Aorta (tissue), 5 donors: ENCODE data around the gene DVL1. TPM values are rescaled to one million over a fixed set of nuclear protein-coding genes. Genes with fewer than 3 reads are reported as not detected.
A peak's percentile ranks its signal among the peaks of the same experiment; 100 is the strongest.

Source experiments
- ATAC-seq: fragments of 200-7000 bp; cut with Tn5 transposase; one replicate; pipeline ENCODE4 v1.9.1; 2022; ENCODE audit warnings: moderate library complexity; ENCODE audit not compliant: low FRiP score
- DNase-seq, 2 donors: peaks; one replicate each; pipeline ENCODE4 v3.0.0-alpha.2; 2020
- H3K27ac ChIP-seq, 2 donors: one replicate each; pipeline ENCODE4 v1.5.1; 2013; ENCODE audit warnings: low read length in 2 of 2, mild to moderate bottlenecking in 2 of 2, moderate library complexity in 2 of 2, control low read depth in 1 of 2, inconsistent platforms in 1 of 2, low read depth in 1 of 2
- H3K27me3 ChIP-seq, 2 donors: one replicate each; pipeline ENCODE4 v1.6.1; 2013; ENCODE audit warnings: control low read depth in 1 of 2, low read length in 1 of 2, mild to moderate bottlenecking in 1 of 2, moderate library complexity in 1 of 2; ENCODE audit not compliant: insufficient read depth in 2 of 2, control insufficient read depth in 1 of 2
- H3K36me3 ChIP-seq, 2 donors: one replicate each; pipeline ENCODE4 v1.6.1; 2013; ENCODE audit warnings: control low read depth in 1 of 2, low read length in 1 of 2, mild to moderate bottlenecking in 1 of 2; ENCODE audit not compliant: insufficient read depth in 2 of 2, control insufficient read depth in 1 of 2
- H3K4me1 ChIP-seq, 2 donors: one replicate each; pipeline ENCODE4 v1.6.1; 2013; ENCODE audit warnings: low read length in 2 of 2, control low read depth in 1 of 2, mild to moderate bottlenecking in 1 of 2, moderate library complexity in 1 of 2; ENCODE audit not compliant: insufficient read depth in 2 of 2, control insufficient read depth in 1 of 2
- H3K4me3 ChIP-seq, 2 donors: one replicate each; pipeline ENCODE4 v1.5.1; 2013; ENCODE audit warnings: low read length in 2 of 2, control low read depth in 1 of 2, mild to moderate bottlenecking in 1 of 2
- H3K9me3 ChIP-seq: one replicate; pipeline ENCODE4 v1.6.1; 2013; ENCODE audit warnings: mild to moderate bottlenecking, low read length; ENCODE audit not compliant: control insufficient read depth
- WGBS, 2 donors: extraction: QIAGEN DNeasy Blood & Tissue Kit; methylation state at CpG; one replicate each; pipeline ENCODE4 v1.1.7; 2013; 5-methylcytosine and 5-hydroxymethylcytosine counted together
- intact Hi-C, 2 donors: fragments of 100-400 bp; cut with DNase I; formaldehyde crosslinking; loops; one replicate each; pipeline versions ENCODE4 v1.14.2 to v1.15.0; 2022
- long read RNA-seq, 2 donors: library from polyadenylated mRNA; unstranded; transcript quantifications; one replicate each; pipeline ENCODE4 v2.0.0, GENCODE V29; 2020 to 2021
- polyA plus RNA-seq, 2 donors: library from polyadenylated mRNA; stranded (reverse); fragments of 200-250 nt; gene quantifications; one replicate each; pipeline ENCODE4 v1.2.3, GENCODE V29; 2013
- total RNA-seq, 2 donors: library from RNA; stranded (reverse); fragmentation: NEBNext Ultra II Directional; extraction: Animal tissue kit (Norgen Biotek cat#: 25700); gene quantifications; one replicate each; pipeline ENCODE4 v1.2.1, GENCODE V29; 2021
- donor health status: healthy with polysubstance abuse.
- donor health status: Bipolar disorder and iron deficiency.
- donor health status: DM: no; HTN: no; CAD: no.
- donor health status: DM: no; HTN: no; CAD: no.
- donor health status: DM: yes; HTN: yes; CAD: no.

Gene DVL1
- total RNA-seq = 10 to 100 TPM; 48.7 to 53.7 TPM
- 10 to 100 TPM; 21.2 to 71.9 TPM for polyA plus RNA-seq
- long read RNA-seq, donor 1, transcript DVL1-202 (15 exons, 2,926 nt) = major isoform, 5 of 37 reads
- long read RNA-seq, donor 1, partial matches to known transcripts = 23 of 37 reads
- long read RNA-seq, donor 1, other reads (novel, unspliced or antisense) = 8 of 37 reads
- long read RNA-seq, donor 2, transcript DVL1-202 (15 exons, 2,926 nt) = major isoform, 17 of 48 reads
- long read RNA-seq, donor 2, transcript DVL1-201 (15 exons, 3,239 nt) = minor isoform, 5 of 48 reads
- long read RNA-seq, donor 2, partial matches to known transcripts = 9 of 48 reads
- long read RNA-seq, donor 2, other reads (novel, unspliced or antisense) = 17 of 48 reads

GRCh38 chr1:1349256-1350012, at the start of gene DVL1:
Gene DVL1 (minus strand): TSS chr1:1349418. CDS start chr1:1349065, 353 bp downstream.
- intact Hi-C loops = loop anchor here (1.0 to 2.0 kb wide), 2 partner anchors 23 kb away; no protein-coding TSS in a partner anchor
- no peaks in the 10 kb centered on the region for H3K27me3 ChIP-seq
- H3K36me3 ChIP-seq = no peaks in the 10 kb centered on the region
- H3K9me3 ChIP-seq = no peaks in the 10 kb centered on the region
- no peaks in the 10 kb centered on the region for H3K4me1 ChIP-seq
- DNase-seq (peak; percentile 82 to 92), ATAC-seq (peak; percentile 64)
- 0 to 1% methylated on average over 19 to 122 of the region's 122 CpGs for WGBS, 2 donors
- H3K4me3 ChIP-seq = peak within 1 kb of the TSS; percentile 82 to 85
- peak within 1 kb of the TSS in 1 of 2 donors; percentile 63 for H3K27ac ChIP-seq

GRCh38 chr1:1398677-1399186, 49.5 kb upstream of the DVL1 start:
- Histone ChIP-seq H3K36me3 (peaks cover 0 to 2% of the 10 kb centered on the region in 2 donors), H3K27ac (peak overlapping the region in 1 of 2 donors; percentile 4)
- ATAC-seq = peak; percentile 2

GRCh38 chr1:1397839-1398523, 48.8 kb upstream of the DVL1 start:
- no peak for ATAC-seq
- H3K27ac ChIP-seq = no peak overlapping the region
- peaks cover 0 to 4% of the 10 kb centered on the region in 2 donors for H3K36me3 ChIP-seq
- intact Hi-C loops = no loop called here
- peak overlapping the region; percentile 85 to 87 for H3K4me3 ChIP-seq
- H3K27me3 ChIP-seq = no peaks in the 10 kb centered on the region
- DNase-seq = no peak
- no peaks in the 10 kb centered on the region for H3K4me1 ChIP-seq
- H3K9me3 ChIP-seq = no peaks in the 10 kb centered on the region
- WGBS, 2 donors = 55 to 56% methylated on average over 19 of the region's 19 CpGs

More at GRCh38 chr1:1398677-1399186, 49.5 kb upstream of the DVL1 start:
- no peaks in the 10 kb centered on the region for H3K4me1 ChIP-seq
- intact Hi-C loops = no loop called here
- no peaks in the 10 kb centered on the region for H3K9me3 ChIP-seq
- WGBS, 2 donors = 1% methylated on average over 48 to 54 of the region's 54 CpGs
- no peaks in the 10 kb centered on the region for H3K27me3 ChIP-seq
- no peak for DNase-seq
- peak overlapping the region; percentile 85 to 87 for H3K4me3 ChIP-seq

DNA sequence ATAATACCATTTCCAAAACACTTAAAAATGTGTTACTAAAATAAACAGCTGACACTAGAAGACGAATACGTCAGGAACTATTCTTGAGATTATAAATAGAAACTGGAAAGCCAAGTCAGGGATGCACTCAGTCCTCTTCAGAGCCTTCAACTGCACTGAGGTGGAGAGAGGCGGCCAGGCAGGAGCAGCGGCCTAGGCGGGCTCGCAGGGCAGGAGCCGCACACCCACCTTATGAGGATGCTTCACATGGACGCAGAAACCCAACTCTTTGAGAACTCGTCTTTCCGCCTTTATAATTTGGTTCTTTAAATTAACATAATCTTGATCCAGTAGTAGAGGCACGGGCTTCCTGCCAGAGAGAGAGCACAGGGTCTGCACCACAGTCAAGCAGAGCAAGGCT, 45.9 kb upstream of the DVL1 start:
- Histone ChIP-seq H3K36me3 (peaks cover 0 to 11% of the 10 kb centered on the region in 2 donors), H3K27me3 (no peaks in the 10 kb centered on the region), H3K4me1 (no peaks in the 10 kb centered on the region), H3K27ac (no peak overlapping the region), H3K9me3 (no peaks in the 10 kb centered on the region), H3K4me3 (no peak overlapping the region)
- 77 to 80% methylated on average over 11 of the region's 11 CpGs for WGBS, 2 donors
- DNase-seq = no peak
- intact Hi-C loops = no loop called here
- no peak for ATAC-seq

- Histone ChIP-seq H3K9me3 (no peaks in the 10 kb centered on the region), H3K27me3 (no peaks in the 10 kb centered on the region), H3K4me3 (no peak overlapping the region), H3K4me1 (no peaks in the 10 kb centered on the region), H3K27ac (no peak overlapping the region), H3K36me3 (peaks cover 0 to 14% of the 10 kb centered on the region in 2 donors)
- WGBS, 2 donors = 93 to 94% methylated on average over 7 of the region's 7 CpGs
- DNase-seq = no peak
- ATAC-seq = no peak
- intact Hi-C loops = no loop called here
Observed at GRCh38 chr1:1394116-1394515, 44.9 kb upstream of the DVL1 start.

DNA sequence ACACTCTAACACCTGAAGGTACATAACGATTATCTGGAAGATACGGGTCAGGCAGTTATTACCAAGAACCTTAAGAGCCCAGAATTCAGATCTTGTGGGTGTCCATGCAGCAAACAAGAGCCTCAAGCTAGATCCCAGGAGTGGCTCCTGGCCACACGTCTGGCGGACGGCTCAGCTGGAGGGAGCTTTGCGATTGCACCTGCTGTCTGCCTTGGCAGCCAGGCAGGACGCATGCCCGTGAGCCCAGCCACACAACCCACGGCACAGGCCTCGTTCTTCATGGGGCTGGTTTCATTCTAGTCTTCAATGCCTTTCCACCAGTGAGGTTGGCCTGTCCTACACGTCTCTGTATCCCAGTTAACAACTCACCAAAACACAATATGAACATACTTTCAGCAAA, 44.2 kb upstream of the DVL1 start:
- intact Hi-C loops = no loop called here
- ATAC-seq = no peak
- WGBS, 2 donors = 90 to 91% methylated on average over 11 of the region's 11 CpGs
- Histone ChIP-seq H3K4me3 (no peak overlapping the region), H3K4me1 (no peaks in the 10 kb centered on the region), H3K36me3 (peaks cover 0 to 14% of the 10 kb centered on the region in 2 donors), H3K27ac (no peak overlapping the region), H3K27me3 (no peaks in the 10 kb centered on the region), H3K9me3 (no peaks in the 10 kb centered on the region)
- no peak for DNase-seq

- WGBS, 2 donors = 83 to 88% methylated on average over 4 of the region's 4 CpGs
- Histone ChIP-seq H3K4me1 (no peaks in the 10 kb centered on the region), H3K36me3 (peaks cover 1 to 15% of the 10 kb centered on the region in 2 donors), H3K27me3 (no peaks in the 10 kb centered on the region), H3K9me3 (no peaks in the 10 kb centered on the region), H3K4me3 (no peak overlapping the region), H3K27ac (no peak overlapping the region)
- intact Hi-C loops = no loop called here
- ATAC-seq (no peak), DNase-seq (no peak)
Observed at GRCh38 chr1:1393014-1393413, 43.8 kb upstream of the DVL1 start.

DNA sequence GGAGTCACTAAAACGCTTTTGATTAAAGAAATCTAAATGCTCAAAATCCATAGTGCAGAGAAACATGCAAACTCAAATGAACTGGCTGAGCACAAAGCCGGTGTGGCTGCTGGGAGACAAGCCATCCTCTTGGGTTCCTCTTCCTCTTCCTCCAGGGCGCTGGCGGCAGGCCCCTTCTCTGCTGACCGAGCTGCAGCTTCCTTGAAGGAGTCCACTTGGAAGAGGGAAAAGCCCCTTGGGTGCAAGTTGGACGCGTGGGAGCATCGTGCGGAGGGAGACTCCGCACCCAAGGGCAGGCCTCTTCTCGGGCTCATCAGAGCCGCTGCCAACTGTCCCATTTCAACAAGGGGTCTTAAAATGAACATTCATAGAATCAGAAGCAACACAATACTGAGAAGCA, 42.0 kb upstream of the DVL1 start:
- Histone ChIP-seq H3K9me3 (no peaks in the 10 kb centered on the region), H3K4me3 (no peak overlapping the region), H3K27ac (no peak overlapping the region), H3K4me1 (no peaks in the 10 kb centered on the region), H3K36me3 (peaks cover 3 to 24% of the 10 kb centered on the region in 2 donors), H3K27me3 (no peaks in the 10 kb centered on the region)
- intact Hi-C loops = no loop called here
- ATAC-seq = no peak
- no peak for DNase-seq
- WGBS, 2 donors = 87 to 88% methylated on average over 12 of the region's 12 CpGs
